ENCODE results near the gene STK26.

GRCh38 chrX:132030264-132030663 lies 7.2 kb downstream of the STK26 start:
- TF ChIP-seq EZH2 (IDR thresholded peaks at IDR 0.05; ENCODE audit: low read depth, unreplicated experiment) (no peak), CTCF (conservative IDR thresholded peaks at IDR 0.05; ENCODE audit: low read depth in 2 of 2) (no peak), JUNB (IDR thresholded peaks at IDR 0.05; ENCODE audit: unreplicated experiment) (no peak), STAT1 (IDR thresholded peaks at IDR 0.05; ENCODE audit: unreplicated experiment) (no peak), ZNF331 (CRISPR knock-in tag; IDR thresholded peaks at IDR 0.05; ENCODE audit: low read depth) (no peak), EZH2phosphoT487 (IDR thresholded peaks at IDR 0.05; ENCODE audit: unreplicated experiment) (no peak), REST (IDR thresholded peaks at IDR 0.05; ENCODE audit: unreplicated experiment) (no peak), POLR2AphosphoS5 (IDR thresholded peaks at IDR 0.05; ENCODE audit: low read depth) (no peak), ZNF114 (CRISPR knock-in tag; IDR thresholded peaks at IDR 0.05) (no peak), ETS1 (IDR thresholded peaks at IDR 0.05) (no peak)

All from GM23338 (cell line).